B cell (primary cell): ENCODE measurements around the gene FAM168A. TPM values are rescaled to one million over a fixed set of nuclear protein-coding genes. Genes with fewer than 3 reads are reported as not detected.

Experiments
- ATAC-seq: fragments of 200-7000 bp; cut with Tn5 transposase; one replicate; pipeline ENCODE4 v1.10.0; 2021; ENCODE audit warnings: low read depth, mild to moderate bottlenecking, moderate number of reproducible peaks, moderate library complexity
- CTCF ChIA-PET: fragments of 350-600 bp; sonication (Branson Sonifier 250); formaldehyde crosslinking; loops from one replicate; lab custom pipeline; 2021; ENCODE audit warnings: antibody characterized with exemption, inconsistent platforms; lab: Charles Lee
- POLR2A ChIA-PET: fragments of 350-600 bp; sonication (Branson Sonifier 250); formaldehyde crosslinking; loops from one replicate; lab custom pipeline; 2021; ENCODE audit warnings: antibody characterized with exemption; lab: Charles Lee
- DNase-seq: peaks from one replicate; pipeline ENCODE4 v3.0.0; 2013
- H2AFZ ChIP-seq: 2 replicates; pipeline ENCODE4 v1.6.1; 2012; ENCODE audit warnings: mild to moderate bottlenecking, low read depth, low read length; ENCODE audit not compliant: insufficient read depth, poor library complexity, severe bottlenecking
- H3K27ac ChIP-seq, 2 donors: 1 replicate in 1 of 2; 2 replicates in 1 of 2; pipeline ENCODE4 v1.5.1; 2012 to 2013; ENCODE audit warnings: low read length in 2 of 2, mild to moderate bottlenecking in 2 of 2, moderate library complexity in 1 of 2
- H3K27me3 ChIP-seq, 4 experiments: fragments of 200-600 bp in 1 of 4; sonication (generic) in 1 of 4; replicated peaks in 1 of 4; 1 replicate in 2 of 4; 2 replicates in 2 of 4; pipeline versions ENCODE4 v1.6.1 to v1.7.0; 2013 to 2016; ENCODE audit warnings: low read length in 3 of 4, mild to moderate bottlenecking in 2 of 4, mixed read lengths in 1 of 4, moderate library complexity in 1 of 4; ENCODE audit not compliant: insufficient read depth in 4 of 4, control insufficient read depth in 3 of 4; ENCODE audit errors: control extremely low read depth in 1 of 4
- H3K36me3 ChIP-seq, 2 experiments: replicated peaks in 1 of 2; 1 replicate in 1 of 2; 2 replicates in 1 of 2; pipeline versions ENCODE4 v1.6.1 to v1.7.1; 2013; ENCODE audit warnings: low read length in 1 of 2; ENCODE audit not compliant: insufficient read depth in 2 of 2, control insufficient read depth in 1 of 2; ENCODE audit errors: control extremely low read depth in 1 of 2, extremely low read depth in 1 of 2
- H3K4me1 ChIP-seq, 2 donors: fragments of 200-600 bp in 1 of 2; sonication (generic) in 1 of 2; 1 replicate in 1 of 2; 2 replicates in 1 of 2; pipeline versions ENCODE4 v1.5.1 to v1.6.1; 2013 to 2017; ENCODE audit warnings: low read length in 2 of 2; ENCODE audit not compliant: control insufficient read depth in 2 of 2, insufficient read depth in 2 of 2
- H3K4me2 ChIP-seq: replicated peaks from 2 replicates; pipeline ENCODE3; 2012; ENCODE audit warnings: mild to moderate bottlenecking, low read depth, low read length; ENCODE audit not compliant: poor library complexity, severe bottlenecking
- H3K4me3 ChIP-seq, 5 experiments: fragments of 200-600 bp in 1 of 5; sonication (generic) in 1 of 5; 1 replicate in 3 of 5; 2 replicates in 2 of 5; pipeline versions ENCODE4 v1.5.1 to v1.7.0; 2011 to 2016; ENCODE audit warnings: low read length in 4 of 5, mild to moderate bottlenecking in 4 of 5, low read depth in 2 of 5, control low read depth in 1 of 5, moderate library complexity in 1 of 5; ENCODE audit not compliant: insufficient read depth in 1 of 5; ENCODE audit errors: control extremely low read depth in 1 of 5, extremely low read depth in 1 of 5
- H3K79me2 ChIP-seq: fragments of 200-600 bp; sonication (generic); one replicate; pipeline ENCODE4 v1.6.0; 2016; ENCODE audit warnings: low read length; ENCODE audit not compliant: control insufficient read depth, insufficient read depth
- H3K9ac ChIP-seq: fragments of 200-600 bp; sonication (generic); 2 replicates; pipeline ENCODE4 v1.6.1; 2017; ENCODE audit warnings: mild to moderate bottlenecking, low read length, moderate library complexity
- H3K9me3 ChIP-seq, 3 donors: one replicate each; pipeline versions ENCODE4 v1.6.1 to v1.7.1; 2013; ENCODE audit warnings: low read length in 2 of 3; ENCODE audit not compliant: control insufficient read depth in 2 of 3, insufficient read depth in 1 of 3; ENCODE audit errors: control extremely low read depth in 1 of 3
- H4K20me1 ChIP-seq: 2 replicates; pipeline ENCODE4 v1.6.0; 2012; ENCODE audit warnings: mild to moderate bottlenecking, low read length; ENCODE audit not compliant: insufficient read depth, control insufficient read depth, poor library complexity, severe bottlenecking
- H3K27ac Mint-ChIP-seq: one replicate; pipeline ENCODE4 v1.8.0; 2021; ENCODE audit warnings: mixed read lengths
- H3K27me3 Mint-ChIP-seq: one replicate; pipeline ENCODE4 v1.8.0; 2021; ENCODE audit warnings: mixed read lengths
- H3K4me1 Mint-ChIP-seq: one replicate; pipeline ENCODE4 v1.8.0; 2021; ENCODE audit warnings: mixed read lengths
- H3K4me3 Mint-ChIP-seq: one replicate; pipeline ENCODE4 v1.8.0; 2021; ENCODE audit warnings: mixed read lengths
- H3K9me3 Mint-ChIP-seq: one replicate; pipeline ENCODE4 v1.8.0; 2022; ENCODE audit warnings: mixed read lengths; ENCODE audit not compliant: insufficient read depth
- EZH2 ChIP-seq: IDR thresholded peaks from 2 replicates; pipeline ENCODE4 v1.6.1; 2012; ENCODE audit warnings: borderline replicate concordance, low read depth, mild to moderate bottlenecking, moderate library complexity, low read length; ENCODE audit not compliant: insufficient read depth, poor library complexity, severe bottlenecking
- WGBS: methylation state at CpG from one replicate; pipeline ENCODE4 v1.1.5; 2013; ENCODE audit warnings: missing lambda C conversion rate; ENCODE audit not compliant: insufficient coverage; 5-methylcytosine and 5-hydroxymethylcytosine counted together
- intact Hi-C: fragments of 100-400 bp; cut with micrococcal nuclease; formaldehyde crosslinking; loops from one replicate; pipeline ENCODE4 v1.10.0; 2022
- polyA plus RNA-seq: library from polyadenylated mRNA; depleted of rRNA; stranded (reverse); fragments of >200 nt; gene quantifications from 2 replicates; pipeline ENCODE4 v1.2.3, GENCODE V29; 2012
- total RNA-seq, 2 donors: library from RNA; stranded (reverse); fragments of 120-200 nt in 1 of 2; gene quantifications; 1 replicate in 1 of 2; 2 replicates in 1 of 2; pipeline versions ENCODE4 v1.2.3 to v1.2.4, GENCODE V29; 2013 to 2022
- TF ChIP-seq, protein P1 (sequence below): fragments of 200-600 bp; IDR thresholded peaks from one replicate; pipeline ENCODE4 v1.8.0; 2022; ENCODE audit warnings: antibody characterized with exemption, mild to moderate bottlenecking

FAM168A gene
- total and polyA plus RNA-seq, 2 donors (not counting 1 experiment from before 2014, with no cell fraction given): 11.0 to 26.8 TPM

DNA sequence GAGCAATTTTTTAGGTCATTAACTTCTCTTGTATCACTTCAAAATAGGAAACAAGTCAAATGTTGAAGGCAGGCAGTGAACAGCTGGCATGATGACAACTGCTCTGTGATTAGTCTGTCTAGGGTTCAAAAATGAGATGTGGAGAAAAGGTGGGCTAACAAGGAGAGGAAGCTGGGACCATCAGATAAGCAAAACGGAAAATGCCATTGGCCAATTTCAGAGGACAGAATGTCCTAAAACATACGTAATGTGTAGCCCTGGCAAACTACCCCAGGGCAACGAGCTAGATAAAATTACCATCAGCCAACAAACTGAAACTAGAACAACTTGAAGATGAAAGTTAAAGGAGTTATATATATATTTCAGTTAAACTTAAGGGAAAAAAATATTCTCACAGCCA lies 128.5 kb downstream of the FAM168A start:
- Histone ChIP-seq H4K20me1 (no peaks in the 10 kb centered on the region), H3K4me2 (no peak overlapping the region), H3K9me3 (no peaks in the 10 kb centered on the region), H3K4me3 (no peak overlapping the region), H3K36me3 (peaks cover 4% of the 10 kb centered on the region in 2 experiments), H3K9ac (no peak overlapping the region), H3K4me1 (no peaks in the 10 kb centered on the region), H3K27ac (no peak overlapping the region), H2AFZ (no peak overlapping the region), H3K27me3 (no peaks in the 10 kb centered on the region), H3K79me2 (no peaks in the 10 kb centered on the region)
- no peaks in the 10 kb centered on the region for H3K9me3 Mint-ChIP-seq
- no CpG with 5 or more reads among the region's 3 CpGs for WGBS
- no peak for DNase-seq
- intact Hi-C loops: no loop called here
- no peak overlapping the region for H3K4me3 Mint-ChIP-seq
- ChIA-PET CTCF (interaction anchor here (1.4 kb wide), 1 partner anchor 9 kb away, joined by 5 read pairs; no protein-coding TSS in a partner anchor), POLR2A (no interaction called here)
- H3K4me1 Mint-ChIP-seq: peaks cover 4% of the 10 kb centered on the region
- no peak overlapping the region for H3K27ac Mint-ChIP-seq
- H3K27me3 Mint-ChIP-seq: no peaks in the 10 kb centered on the region
- TF ChIP-seq, protein P1, sequence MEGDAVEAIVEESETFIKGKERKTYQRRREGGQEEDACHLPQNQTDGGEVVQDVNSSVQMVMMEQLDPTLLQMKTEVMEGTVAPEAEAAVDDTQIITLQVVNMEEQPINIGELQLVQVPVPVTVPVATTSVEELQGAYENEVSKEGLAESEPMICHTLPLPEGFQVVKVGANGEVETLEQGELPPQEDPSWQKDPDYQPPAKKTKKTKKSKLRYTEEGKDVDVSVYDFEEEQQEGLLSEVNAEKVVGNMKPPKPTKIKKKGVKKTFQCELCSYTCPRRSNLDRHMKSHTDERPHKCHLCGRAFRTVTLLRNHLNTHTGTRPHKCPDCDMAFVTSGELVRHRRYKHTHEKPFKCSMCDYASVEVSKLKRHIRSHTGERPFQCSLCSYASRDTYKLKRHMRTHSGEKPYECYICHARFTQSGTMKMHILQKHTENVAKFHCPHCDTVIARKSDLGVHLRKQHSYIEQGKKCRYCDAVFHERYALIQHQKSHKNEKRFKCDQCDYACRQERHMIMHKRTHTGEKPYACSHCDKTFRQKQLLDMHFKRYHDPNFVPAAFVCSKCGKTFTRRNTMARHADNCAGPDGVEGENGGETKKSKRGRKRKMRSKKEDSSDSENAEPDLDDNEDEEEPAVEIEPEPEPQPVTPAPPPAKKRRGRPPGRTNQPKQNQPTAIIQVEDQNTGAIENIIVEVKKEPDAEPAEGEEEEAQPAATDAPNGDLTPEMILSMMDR: no peak
- TF ChIP-seq EZH2: no peak
- ATAC-seq: no peak

- H3K79me2 ChIP-seq: no peaks in the 10 kb centered on the region
- H3K9ac ChIP-seq: no peak overlapping the region
- WGBS: 50% methylated on average over 2 of the region's 3 CpGs
- H3K27ac ChIP-seq: no peak overlapping the region
- no peak overlapping the region for H3K4me3 ChIP-seq
- Mint-ChIP-seq H3K4me1 (peaks cover 4% of the 10 kb centered on the region), H3K4me3 (no peak overlapping the region), H3K9me3 (no peaks in the 10 kb centered on the region), H3K27me3 (no peaks in the 10 kb centered on the region), H3K27ac (no peak overlapping the region)
- ChIA-PET CTCF (interaction anchor here (1.4 kb wide), 1 partner anchor 10 kb away, joined by 5 read pairs; no protein-coding TSS in a partner anchor), POLR2A (no interaction called here)
- ATAC-seq (no peak), DNase-seq (no peak)
- peaks cover 4 to 5% of the 10 kb centered on the region in 2 experiments for H3K36me3 ChIP-seq
- intact Hi-C loops: no loop called here
- H2AFZ ChIP-seq: no peak overlapping the region
- no peaks in the 10 kb centered on the region for H4K20me1 ChIP-seq
- no peaks in the 10 kb centered on the region for H3K27me3 ChIP-seq
- no peaks in the 10 kb centered on the region for H3K9me3 ChIP-seq
- no peak overlapping the region for H3K4me2 ChIP-seq
- no peak for TF ChIP-seq EZH2
- TF ChIP-seq, protein P1: no peak
- H3K4me1 ChIP-seq: no peaks in the 10 kb centered on the region
Observed at GRCh38 chr11:73468590-73469161, 129.2 kb downstream of the FAM168A start.
